22Rv1 (cell line): ENCODE data around the gene SRC.

ENCODE experiments used
- H3K27ac ChIP-seq: fragments of 450-650 bp; 2 replicates; pipeline ENCODE4 v1.5.1; 2017
- ZFX ChIP-seq: fragments of 450-650 bp; IDR thresholded peaks from 2 replicates; pipeline ENCODE4 v1.6.1; 2017; ENCODE audit warnings: antibody characterized with exemption, borderline replicate concordance
- TF ChIP-seq, protein P1 (sequence below): fragments of 450-650 bp; IDR thresholded peaks from 2 replicates; pipeline ENCODE4 v1.5.1; 2017; ENCODE audit warnings: mild to moderate bottlenecking

SRC gene

DNA sequence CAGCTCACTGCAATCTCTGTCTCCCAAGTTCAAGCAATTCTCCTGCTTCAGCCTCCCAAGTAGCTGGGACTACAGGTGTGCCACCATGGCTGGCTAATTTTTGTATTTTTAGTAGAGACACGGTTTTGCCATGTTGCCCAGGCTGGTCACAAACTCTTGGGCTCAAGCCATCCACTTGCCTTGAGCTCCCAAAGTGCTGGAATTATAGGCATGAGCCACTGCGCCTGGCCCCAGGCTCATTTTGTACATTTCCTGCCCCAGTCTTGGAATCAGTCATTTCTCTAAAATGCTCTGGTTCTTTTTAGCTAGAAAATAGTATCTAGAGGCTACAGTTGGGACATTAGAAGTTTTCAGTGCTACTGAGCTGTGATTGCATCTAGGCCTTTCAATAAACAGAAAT is 43.0 kb upstream of the SRC start:
- no peak for TF ChIP-seq ZFX
- TF ChIP-seq, protein P1, sequence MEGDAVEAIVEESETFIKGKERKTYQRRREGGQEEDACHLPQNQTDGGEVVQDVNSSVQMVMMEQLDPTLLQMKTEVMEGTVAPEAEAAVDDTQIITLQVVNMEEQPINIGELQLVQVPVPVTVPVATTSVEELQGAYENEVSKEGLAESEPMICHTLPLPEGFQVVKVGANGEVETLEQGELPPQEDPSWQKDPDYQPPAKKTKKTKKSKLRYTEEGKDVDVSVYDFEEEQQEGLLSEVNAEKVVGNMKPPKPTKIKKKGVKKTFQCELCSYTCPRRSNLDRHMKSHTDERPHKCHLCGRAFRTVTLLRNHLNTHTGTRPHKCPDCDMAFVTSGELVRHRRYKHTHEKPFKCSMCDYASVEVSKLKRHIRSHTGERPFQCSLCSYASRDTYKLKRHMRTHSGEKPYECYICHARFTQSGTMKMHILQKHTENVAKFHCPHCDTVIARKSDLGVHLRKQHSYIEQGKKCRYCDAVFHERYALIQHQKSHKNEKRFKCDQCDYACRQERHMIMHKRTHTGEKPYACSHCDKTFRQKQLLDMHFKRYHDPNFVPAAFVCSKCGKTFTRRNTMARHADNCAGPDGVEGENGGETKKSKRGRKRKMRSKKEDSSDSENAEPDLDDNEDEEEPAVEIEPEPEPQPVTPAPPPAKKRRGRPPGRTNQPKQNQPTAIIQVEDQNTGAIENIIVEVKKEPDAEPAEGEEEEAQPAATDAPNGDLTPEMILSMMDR = no peak
- no peak overlapping the region for H3K27ac ChIP-seq

DNA sequence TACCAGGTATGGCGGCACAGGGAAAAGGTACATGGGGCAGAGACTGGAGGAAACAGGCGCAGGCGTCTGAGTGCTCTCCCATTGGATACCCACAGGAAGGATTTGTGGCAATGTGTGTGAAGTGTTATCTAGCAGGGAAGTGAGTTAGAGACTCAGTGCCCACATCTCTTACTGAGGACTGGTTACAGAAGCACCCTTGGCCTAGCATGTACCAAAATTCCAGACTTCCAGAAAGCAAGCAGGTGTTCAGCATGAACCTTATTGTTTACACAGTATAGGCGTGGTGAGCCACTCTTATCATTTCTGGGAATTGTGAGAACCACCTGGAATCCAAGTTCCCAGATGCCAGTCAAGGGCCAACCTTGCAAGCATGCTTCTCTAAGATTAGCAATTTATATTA is 42.3 kb upstream of the SRC start:
- no peak overlapping the region for H3K27ac ChIP-seq
- TF ChIP-seq, protein P1 = no peak
- TF ChIP-seq ZFX = no peak

- no peak for TF ChIP-seq ZFX
- TF ChIP-seq, protein P1 = no peak
- no peak overlapping the region for H3K27ac ChIP-seq
Measured at GRCh38 chr20:37305079-37305478, 40.9 kb upstream of the SRC start.

DNA sequence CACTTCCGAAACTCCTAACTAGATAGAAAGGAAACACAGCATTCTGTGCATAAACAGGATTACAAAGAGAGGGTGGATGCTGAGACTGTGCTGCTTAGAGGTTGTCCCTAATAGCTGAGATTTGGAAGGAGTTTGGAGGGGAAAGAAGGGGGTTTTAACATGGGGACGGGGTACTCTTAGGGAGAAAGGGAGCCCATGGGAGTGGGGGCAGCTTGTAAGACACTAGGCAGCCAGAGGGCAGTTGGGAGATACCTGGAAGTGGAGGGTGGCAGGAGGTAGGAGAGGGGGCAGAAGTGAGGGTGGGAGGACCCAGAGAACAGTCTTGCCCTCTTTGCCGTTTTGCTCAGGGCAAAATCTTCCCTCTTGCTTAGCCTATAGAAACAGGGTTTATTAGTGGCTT is 40.1 kb upstream of the SRC start:
- no peak overlapping the region for H3K27ac ChIP-seq
- TF ChIP-seq ZFX = no peak
- TF ChIP-seq, protein P1 = no peak

GRCh38 chr20:37308086-37309050 is 37.6 kb upstream of the SRC start:
- no peak overlapping the region for H3K27ac ChIP-seq
- no peak for TF ChIP-seq ZFX
- TF ChIP-seq, protein P1 = no peak

DNA sequence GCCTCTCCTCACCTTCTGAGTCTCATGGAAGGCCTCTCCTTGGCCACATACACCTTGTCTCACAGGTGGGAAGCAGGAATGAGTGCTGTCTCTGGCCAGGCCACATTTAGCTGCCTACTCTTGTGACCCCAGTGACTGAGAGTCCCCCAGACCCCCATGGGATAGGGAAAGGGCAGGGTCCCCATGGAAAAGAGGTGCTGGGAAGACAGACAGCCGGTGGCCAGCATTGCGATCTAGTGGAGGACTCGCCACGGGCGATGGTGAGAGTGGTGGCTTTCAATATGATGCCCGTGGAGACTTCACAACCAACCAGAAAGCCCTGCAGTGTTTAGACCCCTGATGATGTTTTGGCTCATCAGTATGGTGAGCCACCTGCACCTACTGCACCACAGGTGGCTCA is 36.6 kb upstream of the SRC start:
- no peak overlapping the region for H3K27ac ChIP-seq
- TF ChIP-seq, protein P1 = no peak
- no peak for TF ChIP-seq ZFX

GRCh38 chr20:37309936-37310590 is 35.9 kb upstream of the SRC start:
- TF ChIP-seq, protein P1 = no peak
- TF ChIP-seq ZFX = no peak
- H3K27ac ChIP-seq = no peak overlapping the region
